GM06990 (cell line): ENCODE results near the gene RBBP9.
"Not testable (repeated sequence)": the region's sequence is repeated elsewhere in the genome, so short reads cannot be mapped to it uniquely, and the experiment has no call there.

Experiments used
- DNase-seq: peaks from one replicate; pipeline ENCODE4 v3.0.0-alpha.2; 2011; ENCODE audit not compliant: insufficient read length; ENCODE audit errors: extremely low read depth
- H3K27me3 ChIP-seq: replicated peaks from 2 replicates; pipeline ENCODE4 v1.6.0; 2011; ENCODE audit warnings: low read length; ENCODE audit not compliant: control insufficient read depth, insufficient read depth
- H3K36me3 ChIP-seq: 2 replicates; pipeline ENCODE4 v1.5.1; 2011; ENCODE audit warnings: low read length; ENCODE audit not compliant: control insufficient read depth, insufficient read depth
- H3K4me3 ChIP-seq: replicated peaks from 2 replicates; pipeline ENCODE4 v1.5.1; 2011; ENCODE audit warnings: low read depth, mild to moderate bottlenecking, control low read depth, low read length
- TF ChIP-seq, protein P1 (sequence below): IDR thresholded peaks from 2 replicates; pipeline ENCODE4 v1.5.1; 2011; ENCODE audit warnings: low read length, control low read depth, mild to moderate bottlenecking, inconsistent platforms; ENCODE audit not compliant: insufficient read depth, poor library complexity, severe bottlenecking

RBBP9 gene

DNA sequence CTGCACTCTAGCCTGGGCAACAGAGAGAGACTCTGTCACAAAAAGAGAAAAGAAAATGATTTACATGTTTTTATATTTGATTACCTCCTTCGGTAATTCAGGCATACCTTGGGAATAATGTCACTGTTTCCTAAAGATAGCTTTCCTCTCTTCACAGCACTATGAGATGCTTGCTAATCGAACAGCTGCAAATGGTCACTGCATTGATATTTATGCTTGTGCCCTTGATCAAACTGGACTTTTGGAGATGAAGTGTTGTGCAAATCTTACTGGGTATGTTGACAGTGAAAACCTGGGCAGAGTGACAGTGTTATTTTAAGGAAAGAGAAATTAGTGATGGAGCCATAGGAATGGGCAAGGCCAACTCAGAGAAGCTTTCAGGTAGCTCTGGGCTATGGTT lies 30.3 kb upstream of the RBBP9 start:
- Histone ChIP-seq H3K4me3 (no peak overlapping the region), H3K36me3 (peaks cover 32% of the 10 kb centered on the region), H3K27me3 (no peaks in the 10 kb centered on the region)
- no peak for DNase-seq
- TF ChIP-seq, protein P1, sequence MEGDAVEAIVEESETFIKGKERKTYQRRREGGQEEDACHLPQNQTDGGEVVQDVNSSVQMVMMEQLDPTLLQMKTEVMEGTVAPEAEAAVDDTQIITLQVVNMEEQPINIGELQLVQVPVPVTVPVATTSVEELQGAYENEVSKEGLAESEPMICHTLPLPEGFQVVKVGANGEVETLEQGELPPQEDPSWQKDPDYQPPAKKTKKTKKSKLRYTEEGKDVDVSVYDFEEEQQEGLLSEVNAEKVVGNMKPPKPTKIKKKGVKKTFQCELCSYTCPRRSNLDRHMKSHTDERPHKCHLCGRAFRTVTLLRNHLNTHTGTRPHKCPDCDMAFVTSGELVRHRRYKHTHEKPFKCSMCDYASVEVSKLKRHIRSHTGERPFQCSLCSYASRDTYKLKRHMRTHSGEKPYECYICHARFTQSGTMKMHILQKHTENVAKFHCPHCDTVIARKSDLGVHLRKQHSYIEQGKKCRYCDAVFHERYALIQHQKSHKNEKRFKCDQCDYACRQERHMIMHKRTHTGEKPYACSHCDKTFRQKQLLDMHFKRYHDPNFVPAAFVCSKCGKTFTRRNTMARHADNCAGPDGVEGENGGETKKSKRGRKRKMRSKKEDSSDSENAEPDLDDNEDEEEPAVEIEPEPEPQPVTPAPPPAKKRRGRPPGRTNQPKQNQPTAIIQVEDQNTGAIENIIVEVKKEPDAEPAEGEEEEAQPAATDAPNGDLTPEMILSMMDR, result no peak

- not testable (repeated sequence) for H3K4me3 ChIP-seq, DNase-seq
- peaks cover 32% of the 10 kb centered on the region for H3K36me3 ChIP-seq
Measured at GRCh38 chr20:18526761-18527160, 29.7 kb upstream of the RBBP9 start.

GRCh38 chr20:18524646-18525045 lies 27.6 kb upstream of the RBBP9 start:
- Histone ChIP-seq H3K4me3 (no peak overlapping the region), H3K36me3 (peaks cover 25% of the 10 kb centered on the region), H3K27me3 (no peaks in the 10 kb centered on the region)
- TF ChIP-seq, protein P1, result no peak
- no peak for DNase-seq

More at GRCh38 chr20:18526761-18527160, 29.7 kb upstream of the RBBP9 start:
- H3K27me3 ChIP-seq, result not testable (repeated sequence)

GRCh38 chr20:18523066-18523465 lies 26.0 kb upstream of the RBBP9 start:
- TF ChIP-seq, protein P1, result no peak
- H3K27me3 ChIP-seq, result no peaks in the 10 kb centered on the region
- H3K36me3 ChIP-seq, result peaks cover 21% of the 10 kb centered on the region
- H3K4me3 ChIP-seq, result no peak overlapping the region
- DNase-seq, result no peak

- not testable (repeated sequence) for H3K4me3 ChIP-seq
Measured at GRCh38 chr20:18522066-18522465, 25.0 kb upstream of the RBBP9 start.

DNA sequence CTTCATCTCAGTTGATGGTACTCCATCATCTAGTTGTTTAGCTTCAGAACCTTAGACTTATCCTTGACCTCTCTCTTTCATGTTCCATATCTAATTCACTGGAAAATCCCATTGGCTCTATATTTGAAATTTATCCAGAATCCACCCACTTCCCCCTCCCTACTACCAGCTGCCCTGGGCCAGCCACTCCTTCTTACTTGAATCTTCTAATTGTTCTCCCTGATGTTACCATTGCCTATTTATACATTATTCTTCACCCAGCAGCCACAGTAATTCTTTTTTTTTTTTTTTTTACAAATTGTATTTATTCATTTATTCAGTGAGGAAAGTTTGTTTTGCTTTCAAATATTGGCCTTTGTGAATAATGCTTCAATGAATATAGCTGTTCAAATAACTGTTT lies 18.9 kb upstream of the RBBP9 start:
- no peaks in the 10 kb centered on the region for H3K27me3 ChIP-seq
- H3K4me3 ChIP-seq, result no peak overlapping the region
- H3K36me3 ChIP-seq, result peaks cover 6% of the 10 kb centered on the region
- TF ChIP-seq, protein P1, result no peak
- DNase-seq, result no peak

More at GRCh38 chr20:18522066-18522465, 25.0 kb upstream of the RBBP9 start:
- H3K27me3 ChIP-seq, DNase-seq: not testable (repeated sequence)
- H3K36me3 ChIP-seq, result peaks cover 15% of the 10 kb centered on the region

GRCh38 chr20:18514127-18514526 lies 17.1 kb upstream of the RBBP9 start:
- TF ChIP-seq, protein P1, result no peak
- H3K4me3 ChIP-seq, result no peak overlapping the region
- H3K36me3 ChIP-seq, result peaks cover 6% of the 10 kb centered on the region
- DNase-seq, result no peak
- H3K27me3 ChIP-seq, result no peaks in the 10 kb centered on the region
